Omental fat pad (tissue), 4 donors: ENCODE measurements around the gene PLCH1. TPM values are rescaled to one million over a fixed set of nuclear protein-coding genes. Genes with fewer than 3 reads are reported as not detected.

Experiments used
- ATAC-seq: fragments of 150-250 bp; one replicate; pipeline ENCODE4 v1.9.1; 2016; ENCODE audit warnings: mild to moderate bottlenecking, moderate library complexity; ENCODE audit not compliant: low FRiP score
- DNase-seq: peaks from one replicate; pipeline ENCODE4 v3.0.0-alpha.2; 2019; ENCODE audit warnings: low spot score
- CTCF ChIP-seq, 3 donors: fragments of 450-650 bp; IDR thresholded peaks; one replicate each; pipeline ENCODE4 v1.5.1; 2016 to 2017; ENCODE audit warnings: antibody characterized with exemption in 3 of 3, mild to moderate bottlenecking in 3 of 3, moderate library complexity in 2 of 3
- total RNA-seq, 4 donors: library from RNA; depleted of rRNA; stranded (reverse); fragments of >200 nt; gene quantifications; one replicate each; pipeline ENCODE4 v1.1.0, GENCODE V29; 2016

PLCH1 gene
- total RNA-seq, 4 donors from 2014 or later: 0.12 to 3.2 (median 0.23) TPM

- ATAC-seq (no peak), DNase-seq (no peak)
- TF ChIP-seq CTCF (IDR thresholded peaks at IDR 0.05): no peak
These were observed 83.1 kb downstream of the PLCH1 start for GRCh38 chr3:155661760-155662159.

- no peak for ATAC-seq
- no peak for TF ChIP-seq CTCF (IDR thresholded peaks at IDR 0.05)
- DNase-seq: no peak
These were observed 83.8 kb downstream of the PLCH1 start for GRCh38 chr3:155661042-155661441.

- no peak for ATAC-seq
These were observed 86.1 kb downstream of the PLCH1 start for GRCh38 chr3:155658671-155659261.

GRCh38 chr3:155658006-155658405, 86.9 kb downstream of the PLCH1 start:
- no peak for ATAC-seq
- DNase-seq: no peak
- TF ChIP-seq CTCF (IDR thresholded peaks at IDR 0.05): no peak

More at GRCh38 chr3:155658671-155659261, 86.1 kb downstream of the PLCH1 start:
- TF ChIP-seq CTCF (IDR thresholded peaks at IDR 0.05): no peak
- DNase-seq: no peak

- DNase-seq (no peak), ATAC-seq (no peak)
- TF ChIP-seq CTCF (IDR thresholded peaks at IDR 0.05): no peak
These were observed 87.7 kb downstream of the PLCH1 start for GRCh38 chr3:155657161-155657560.

GRCh38 chr3:155656466-155656865, 88.4 kb downstream of the PLCH1 start:
- TF ChIP-seq CTCF (IDR thresholded peaks at IDR 0.05): no peak
- DNase-seq (no peak), ATAC-seq (no peak)

GRCh38 chr3:155651489-155652218, 93.2 kb downstream of the PLCH1 start:
- ATAC-seq (no peak), DNase-seq (no peak)
- TF ChIP-seq CTCF (IDR thresholded peaks at IDR 0.05): no peak
